RKO (cell line): Measurements from ENCODE around the gene TMEM145.
"Not testable (repeated sequence)": the region's sequence is repeated elsewhere in the genome, so short reads cannot be mapped to it uniquely, and the experiment has no call there.

Experiments used
- DNase-seq: peaks from one replicate; pipeline ENCODE4 v3.0.0-alpha.2; 2016; ENCODE audit warnings: low spot score

Gene TMEM145

GRCh38 chr19:42315024-42315423 lies 1.9 kb downstream of the TMEM145 start:
- DNase-seq: no peak

- no peak for DNase-seq
These were observed 3.4 kb downstream of the TMEM145 start for GRCh38 chr19:42316223-42317211.

GRCh38 chr19:42317535-42317934 lies 4.4 kb downstream of the TMEM145 start:
- DNase-seq: no peak

- DNase-seq: no peak
These were observed 9.2 kb downstream of the TMEM145 start for GRCh38 chr19:42322305-42322704.

GRCh38 chr19:42323473-42323851 lies 10.4 kb downstream of the TMEM145 start:
- DNase-seq: no peak

- DNase-seq: no peak
These were observed 10.9 kb downstream of the TMEM145 start for GRCh38 chr19:42323852-42324654.

GRCh38 chr19:42324655-42325307 lies 11.7 kb downstream of the TMEM145 start:
- DNase-seq: no peak

GRCh38 chr19:42325308-42325895 lies 12.3 kb downstream of the TMEM145 start, which contains the start of gene MEGF8:
Gene MEGF8, plus strand, starts transcription at chr19:42325635. Its CDS starts 609 bp downstream, at chr19:42326244.
- peak; percentile 99 for DNase-seq

- peak; percentile 61 for DNase-seq
These were observed 13.0 kb downstream of the TMEM145 start for GRCh38 chr19:42325896-42326771.

- DNase-seq: no peak
These were observed 13.9 kb downstream of the TMEM145 start for GRCh38 chr19:42326969-42327368.

GRCh38 chr19:42327381-42327780 lies 14.3 kb downstream of the TMEM145 start:
- DNase-seq: no peak

GRCh38 chr19:42328106-42328505 lies 15.0 kb downstream of the TMEM145 start:
- no peak for DNase-seq

- no peak for DNase-seq
These were observed 15.7 kb downstream of the TMEM145 start for GRCh38 chr19:42328854-42329253.

GRCh38 chr19:42330241-42330711 lies 17.2 kb downstream of the TMEM145 start:
- DNase-seq: no peak

- DNase-seq: not testable (repeated sequence)
These were observed 18.2 kb downstream of the TMEM145 start for GRCh38 chr19:42331333-42331732.

- no peak for DNase-seq
These were observed 18.9 kb downstream of the TMEM145 start for GRCh38 chr19:42332059-42332458.

- DNase-seq: no peak
These were observed 19.9 kb downstream of the TMEM145 start for GRCh38 chr19:42333018-42333417.

- no peak for DNase-seq
These were observed 21.0 kb downstream of the TMEM145 start for GRCh38 chr19:42333975-42334696.

GRCh38 chr19:42334697-42335373 lies 21.7 kb downstream of the TMEM145 start:
- no peak for DNase-seq
